Mesenchymal stem cell (in vitro differentiated cells and primary cell): ENCODE measurements around the gene YAF2.

Experiments
- DNase-seq: peaks from one replicate; pipeline ENCODE4 v3.0.0-alpha.2; 2013
- H2AFZ ChIP-seq: one replicate; pipeline ENCODE4 v1.6.1; 2013; ENCODE audit warnings: low read depth, mild to moderate bottlenecking, control low read depth, inconsistent platforms, low read length, moderate library complexity
- H2AK5ac ChIP-seq: 2 replicates; pipeline ENCODE4 v1.6.1; 2013; ENCODE audit warnings: low read length, moderate library complexity, mild to moderate bottlenecking, inconsistent platforms; ENCODE audit not compliant: severe bottlenecking
- H2BK120ac ChIP-seq: one replicate; pipeline ENCODE4 v1.6.1; 2013; ENCODE audit warnings: low read depth, mild to moderate bottlenecking, inconsistent platforms, low read length, moderate library complexity
- H2BK12ac ChIP-seq, 2 experiments: one replicate each; pipeline ENCODE4 v1.6.1; 2013; ENCODE audit warnings: inconsistent platforms in 2 of 2, low read length in 2 of 2, mild to moderate bottlenecking in 2 of 2, moderate library complexity in 2 of 2, control low read depth in 1 of 2
- H2BK15ac ChIP-seq: one replicate; pipeline ENCODE4 v1.6.1; 2013; ENCODE audit warnings: mild to moderate bottlenecking, low read depth, inconsistent platforms; ENCODE audit not compliant: poor library complexity, severe bottlenecking
- H2BK5ac ChIP-seq: 2 replicates; pipeline ENCODE4 v1.6.1; 2013; ENCODE audit warnings: low read depth, mild to moderate bottlenecking, low read length, control low read depth, inconsistent platforms; ENCODE audit not compliant: poor library complexity, severe bottlenecking
- H3K14ac ChIP-seq, 2 experiments: one replicate each; pipeline ENCODE4 v1.6.1; 2013; ENCODE audit warnings: inconsistent platforms in 2 of 2, low read length in 2 of 2, control low read depth in 1 of 2, mild to moderate bottlenecking in 1 of 2, moderate library complexity in 1 of 2
- H3K18ac ChIP-seq, 2 experiments: one replicate each; pipeline ENCODE4 v1.6.1; 2013; ENCODE audit warnings: inconsistent platforms in 2 of 2, low read length in 2 of 2, control low read depth in 1 of 2, low read depth in 1 of 2, mild to moderate bottlenecking in 1 of 2
- H3K23ac ChIP-seq, 2 experiments: one replicate each; pipeline ENCODE4 v1.6.1; 2013; ENCODE audit warnings: inconsistent platforms in 2 of 2, low read length in 2 of 2, mild to moderate bottlenecking in 2 of 2, moderate library complexity in 2 of 2, control low read depth in 1 of 2
- H3K27ac ChIP-seq: 2 replicates; pipeline ENCODE4 v1.5.1; 2013; ENCODE audit warnings: mild to moderate bottlenecking, moderate library complexity, low read length, control low read depth, inconsistent platforms; ENCODE audit not compliant: poor library complexity, severe bottlenecking
- H3K27me3 ChIP-seq, 2 experiments: 2 replicates each; pipeline versions ENCODE4 v1.6.1 to v1.7.0; 2013; ENCODE audit warnings: low read length in 2 of 2, mild to moderate bottlenecking in 2 of 2, moderate library complexity in 2 of 2, control low read depth in 1 of 2, inconsistent platforms in 1 of 2; ENCODE audit not compliant: control insufficient read depth in 1 of 2, insufficient read depth in 1 of 2
- H3K36me3 ChIP-seq, 2 experiments: 2 replicates each; pipeline versions ENCODE4 v1.6.1 to v1.7.0; 2013; ENCODE audit warnings: low read length in 2 of 2, control low read depth in 1 of 2, inconsistent platforms in 1 of 2, low read depth in 1 of 2, mild to moderate bottlenecking in 1 of 2; ENCODE audit not compliant: insufficient read depth in 2 of 2, control insufficient read depth in 1 of 2
- H3K4ac ChIP-seq, 2 experiments: one replicate each; pipeline ENCODE4 v1.6.1; 2013; ENCODE audit warnings: inconsistent platforms in 2 of 2, low read length in 2 of 2, mild to moderate bottlenecking in 2 of 2, moderate library complexity in 2 of 2, control low read depth in 1 of 2, low read depth in 1 of 2
- H3K4me1 ChIP-seq: 2 replicates; pipeline ENCODE4 v1.6.1; 2013; ENCODE audit warnings: low read depth, low read length, control low read depth; ENCODE audit not compliant: control insufficient read depth, insufficient read depth
- H3K4me2 ChIP-seq: 2 replicates; pipeline ENCODE4 v1.6.1; 2013; ENCODE audit warnings: low read length, mild to moderate bottlenecking, inconsistent platforms; ENCODE audit not compliant: poor library complexity, severe bottlenecking
- H3K4me3 ChIP-seq, 2 experiments: 2 replicates each; pipeline versions ENCODE4 v1.5.1 to v1.7.0; 2013; ENCODE audit warnings: low read length in 2 of 2, mild to moderate bottlenecking in 2 of 2, control low read depth in 1 of 2, low read depth in 1 of 2; ENCODE audit not compliant: insufficient read depth in 1 of 2
- H3K79me1 ChIP-seq: replicated peaks from 2 replicates; pipeline ENCODE4 v1.6.1; 2013; ENCODE audit warnings: mild to moderate bottlenecking, control low read depth, low read length, inconsistent platforms; ENCODE audit not compliant: poor library complexity, severe bottlenecking
- H3K9ac ChIP-seq: 2 replicates; pipeline ENCODE4 v1.7.0; 2013; ENCODE audit warnings: mild to moderate bottlenecking, low read length, moderate library complexity
- H3K9me3 ChIP-seq: 2 replicates; pipeline ENCODE4 v1.7.0; 2013; ENCODE audit warnings: mild to moderate bottlenecking, low read length; ENCODE audit not compliant: control insufficient read depth
- H4K8ac ChIP-seq: one replicate; pipeline ENCODE4 v1.6.1; 2013; ENCODE audit warnings: inconsistent platforms, mild to moderate bottlenecking, low read length, moderate library complexity
- H4K91ac ChIP-seq: one replicate; pipeline ENCODE4 v1.6.1; 2013; ENCODE audit warnings: mild to moderate bottlenecking, low read length, inconsistent platforms
- WGBS: methylation state at CpG from one replicate; pipeline ENCODE4 v1.1.7; 2013; ENCODE audit warnings: mixed read lengths; 5-methylcytosine and 5-hydroxymethylcytosine counted together

YAF2 gene

GRCh38 chr12:42273706-42274105 lies 35.7 kb upstream of the YAF2 start:
- no peaks in the 10 kb centered on the region for H3K36me3 ChIP-seq
- no peak overlapping the region for H2BK5ac ChIP-seq
- no peak overlapping the region for H2AK5ac ChIP-seq
- H3K14ac ChIP-seq, result no peak overlapping the region
- no peaks in the 10 kb centered on the region for H3K79me1 ChIP-seq
- 92% methylated on average over 21 of the region's 21 CpGs for WGBS
- no peak overlapping the region for H2BK12ac ChIP-seq
- H2BK15ac ChIP-seq, result no peak overlapping the region
- H3K4me1 ChIP-seq, result no peaks in the 10 kb centered on the region
- no peak overlapping the region for H3K4me2 ChIP-seq
- H3K9me3 ChIP-seq, result no peaks in the 10 kb centered on the region
- H2BK120ac ChIP-seq, result no peak overlapping the region
- no peaks in the 10 kb centered on the region for H3K27me3 ChIP-seq
- H2AFZ ChIP-seq, result no peak overlapping the region
- DNase-seq, result no peak
- no peak overlapping the region for H3K18ac ChIP-seq
- H4K91ac ChIP-seq, result no peak overlapping the region
- H3K4me3 ChIP-seq, result no peak overlapping the region
- H3K27ac ChIP-seq, result no peak overlapping the region
- H4K8ac ChIP-seq, result no peak overlapping the region
- no peak overlapping the region for H3K4ac ChIP-seq
- H3K23ac ChIP-seq, result no peak overlapping the region
- no peak overlapping the region for H3K9ac ChIP-seq

- H2BK120ac ChIP-seq, result no peak overlapping the region
- H3K9me3 ChIP-seq, result no peaks in the 10 kb centered on the region
- 65% methylated on average over 4 of the region's 4 CpGs for WGBS
- DNase-seq, result no peak
- no peak overlapping the region for H2BK5ac ChIP-seq
- H2BK12ac ChIP-seq, result no peak overlapping the region
- H3K79me1 ChIP-seq, result no peaks in the 10 kb centered on the region
- H3K9ac ChIP-seq, result no peak overlapping the region
- H3K23ac ChIP-seq, result no peak overlapping the region
- no peak overlapping the region for H4K8ac ChIP-seq
- H3K4ac ChIP-seq, result no peak overlapping the region
- no peak overlapping the region for H2AK5ac ChIP-seq
- H3K27me3 ChIP-seq, result no peaks in the 10 kb centered on the region
- H3K27ac ChIP-seq, result no peak overlapping the region
- no peak overlapping the region for H2BK15ac ChIP-seq
- H3K14ac ChIP-seq, result no peak overlapping the region
- no peak overlapping the region for H2AFZ ChIP-seq
- H3K36me3 ChIP-seq, result no peaks in the 10 kb centered on the region
- no peak overlapping the region for H3K4me3 ChIP-seq
- peaks cover 3% of the 10 kb centered on the region for H3K4me1 ChIP-seq
- no peak overlapping the region for H3K18ac ChIP-seq
- H3K4me2 ChIP-seq, result no peak overlapping the region
- no peak overlapping the region for H4K91ac ChIP-seq
Measured at GRCh38 chr12:42270596-42270995, 32.5 kb upstream of the YAF2 start.

- no peak for DNase-seq
- peaks cover 3% of the 10 kb centered on the region for H3K4me1 ChIP-seq
- no peak overlapping the region for H2BK120ac ChIP-seq
- H3K27ac ChIP-seq, result no peak overlapping the region
- no peak overlapping the region for H2BK5ac ChIP-seq
- H2BK15ac ChIP-seq, result no peak overlapping the region
- no peak overlapping the region for H3K4me2 ChIP-seq
- no peak overlapping the region for H4K8ac ChIP-seq
- H2BK12ac ChIP-seq, result no peak overlapping the region
- H4K91ac ChIP-seq, result no peak overlapping the region
- H3K9me3 ChIP-seq, result no peaks in the 10 kb centered on the region
- H3K23ac ChIP-seq, result no peak overlapping the region
- no peak overlapping the region for H3K4ac ChIP-seq
- H3K4me3 ChIP-seq, result no peak overlapping the region
- WGBS, result 85% methylated on average over 14 of the region's 15 CpGs
- no peak overlapping the region for H3K9ac ChIP-seq
- H2AK5ac ChIP-seq, result no peak overlapping the region
- no peaks in the 10 kb centered on the region for H3K36me3 ChIP-seq
- H3K14ac ChIP-seq, result peak overlapping the region in 1 of 2 experiments; percentile 11
- H3K79me1 ChIP-seq, result no peaks in the 10 kb centered on the region
- no peaks in the 10 kb centered on the region for H3K27me3 ChIP-seq
- no peak overlapping the region for H2AFZ ChIP-seq
- peak overlapping the region in 1 of 2 experiments; percentile 8 for H3K18ac ChIP-seq
Measured at GRCh38 chr12:42267413-42268190, 29.6 kb upstream of the YAF2 start.

- no peak overlapping the region for H3K18ac ChIP-seq
- H2AFZ ChIP-seq, result no peak overlapping the region
- H2BK12ac ChIP-seq, result no peak overlapping the region
- no peaks in the 10 kb centered on the region for H3K79me1 ChIP-seq
- WGBS, result 89% methylated on average over 17 of the region's 17 CpGs
- H3K4ac ChIP-seq, result no peak overlapping the region
- no peak overlapping the region for H3K4me2 ChIP-seq
- no peak overlapping the region for H4K91ac ChIP-seq
- H2BK120ac ChIP-seq, result no peak overlapping the region
- H3K14ac ChIP-seq, result no peak overlapping the region
- DNase-seq, result no peak
- no peak overlapping the region for H2AK5ac ChIP-seq
- no peak overlapping the region for H3K4me3 ChIP-seq
- no peaks in the 10 kb centered on the region for H3K9me3 ChIP-seq
- H3K9ac ChIP-seq, result no peak overlapping the region
- H3K36me3 ChIP-seq, result no peaks in the 10 kb centered on the region
- H3K27ac ChIP-seq, result no peak overlapping the region
- H3K23ac ChIP-seq, result no peak overlapping the region
- H4K8ac ChIP-seq, result peak overlapping the region; percentile 7
- H3K27me3 ChIP-seq, result no peaks in the 10 kb centered on the region
- no peak overlapping the region for H2BK5ac ChIP-seq
- no peak overlapping the region for H2BK15ac ChIP-seq
- peaks cover 3% of the 10 kb centered on the region for H3K4me1 ChIP-seq
Measured at GRCh38 chr12:42266579-42267230, 28.7 kb upstream of the YAF2 start.
